ENCODE results near the gene PKDREJ. TPM values are rescaled to one million over a fixed set of nuclear protein-coding genes. Genes with fewer than 3 reads are reported as not detected.
"Not testable (repeated sequence)": the region's sequence is repeated elsewhere in the genome, so short reads cannot be mapped to it uniquely, and the experiment has no call there.

Gene PKDREJ, protein sequence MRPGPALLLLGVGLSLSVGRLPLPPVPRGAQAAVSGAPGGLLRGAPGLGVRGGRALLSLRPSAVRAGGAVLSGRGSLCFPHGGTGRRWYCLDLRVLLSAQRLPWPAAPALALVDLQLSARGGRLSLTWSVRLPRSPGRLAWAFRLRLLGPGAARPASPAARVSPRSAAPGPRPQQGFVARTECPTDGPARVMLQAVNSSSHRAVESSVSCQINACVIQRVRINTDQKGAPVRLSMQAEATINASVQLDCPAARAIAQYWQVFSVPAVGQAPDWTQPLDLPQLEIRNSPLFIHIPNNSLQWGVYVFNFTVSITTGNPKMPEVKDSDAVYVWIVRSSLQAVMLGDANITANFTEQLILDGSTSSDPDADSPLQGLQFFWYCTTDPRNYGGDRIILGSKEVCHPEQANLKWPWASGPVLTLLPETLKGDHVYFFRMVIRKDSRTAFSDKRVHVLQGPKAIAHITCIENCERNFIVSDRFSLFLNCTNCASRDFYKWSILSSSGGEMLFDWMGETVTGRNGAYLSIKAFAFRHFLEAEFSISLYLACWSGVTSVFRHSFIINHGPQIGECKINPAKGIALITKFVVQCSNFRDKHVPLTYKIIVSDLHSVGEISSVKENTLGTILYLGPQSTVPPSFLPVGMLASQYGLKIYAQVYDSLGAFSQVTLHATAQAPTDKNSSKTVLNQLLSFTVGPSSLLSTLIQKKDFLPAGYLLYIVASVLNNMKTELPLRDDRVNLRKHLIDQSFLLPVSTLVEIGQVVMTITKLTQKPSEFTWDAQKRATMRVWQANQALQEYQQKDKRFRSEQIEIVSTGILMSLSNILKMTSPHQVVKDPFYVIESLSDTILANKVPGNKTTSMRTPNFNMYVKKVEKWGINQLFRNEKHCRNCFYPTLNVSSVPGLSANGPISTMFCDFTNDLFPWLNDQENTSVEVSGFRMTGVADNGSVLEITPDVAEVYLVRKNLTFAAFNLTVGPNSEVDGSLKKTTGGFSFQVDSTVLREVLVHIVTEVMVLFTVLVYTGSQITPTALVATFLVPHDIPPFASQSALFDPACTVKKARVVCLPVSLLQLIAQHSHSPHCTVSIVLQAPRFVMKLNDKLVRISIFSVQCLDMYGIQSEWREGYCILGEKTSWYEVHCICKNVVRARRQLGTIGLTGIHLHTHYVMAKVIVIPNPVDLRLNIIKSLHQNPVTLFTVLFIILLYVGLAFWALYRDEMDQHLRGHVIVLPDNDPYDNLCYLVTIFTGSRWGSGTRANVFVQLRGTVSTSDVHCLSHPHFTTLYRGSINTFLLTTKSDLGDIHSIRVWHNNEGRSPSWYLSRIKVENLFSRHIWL (N-terminal part only)
- total RNA-seq: 0.13 TPM

DNA sequence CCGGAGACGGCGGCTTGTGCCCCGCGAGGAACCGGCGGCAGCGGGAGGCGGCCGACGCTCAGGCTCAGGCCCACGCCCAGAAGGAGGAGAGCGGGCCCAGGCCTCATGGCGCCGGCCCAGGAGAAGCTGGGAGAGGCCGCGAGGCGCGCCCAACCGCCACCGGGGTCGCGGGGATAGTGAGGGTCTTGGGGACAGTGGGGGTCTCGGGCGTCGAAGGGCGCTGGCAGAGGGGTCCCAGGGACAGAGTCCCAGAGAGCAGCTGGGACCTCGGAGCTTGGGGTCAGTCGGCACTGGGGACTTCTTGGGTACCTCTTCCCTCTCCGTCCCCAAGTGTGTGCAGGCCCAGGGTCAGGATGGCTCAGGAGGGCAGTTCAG, at the start of gene PKDREJ:
Gene PKDREJ, minus strand, starts transcription at position 128 of the 375 bp plus-strand sequence. Its CDS starts 21 bp downstream, at position 107.
- no peak for DNase-seq (ENCODE audit: low spot score)

DNA sequence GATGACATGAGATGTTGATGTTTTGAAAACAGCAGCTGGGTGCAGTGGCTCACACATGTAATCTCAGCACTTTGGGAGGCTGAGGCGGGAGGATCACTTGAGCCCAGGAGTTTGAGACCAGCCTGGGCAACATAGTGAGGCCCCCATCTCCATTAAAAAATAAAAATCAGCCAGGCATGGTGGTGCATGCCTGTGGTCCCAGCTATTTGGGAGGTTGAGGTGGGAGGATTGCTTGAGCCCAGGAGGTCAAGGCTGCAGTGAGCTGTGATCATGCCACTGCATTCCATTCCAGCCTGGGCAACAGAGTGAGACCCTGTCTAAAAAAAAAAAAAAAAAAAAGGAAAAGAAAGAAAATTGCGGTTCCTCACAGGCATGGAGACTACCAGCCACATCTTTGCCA, 49.7 kb upstream of the PKDREJ start:
- not testable (repeated sequence) for DNase-seq (ENCODE audit: low spot score)

- no peak for DNase-seq (ENCODE audit: low spot score)
Measured at GRCh38 chr22:46312056-46312455, 48.9 kb upstream of the PKDREJ start.

DNA sequence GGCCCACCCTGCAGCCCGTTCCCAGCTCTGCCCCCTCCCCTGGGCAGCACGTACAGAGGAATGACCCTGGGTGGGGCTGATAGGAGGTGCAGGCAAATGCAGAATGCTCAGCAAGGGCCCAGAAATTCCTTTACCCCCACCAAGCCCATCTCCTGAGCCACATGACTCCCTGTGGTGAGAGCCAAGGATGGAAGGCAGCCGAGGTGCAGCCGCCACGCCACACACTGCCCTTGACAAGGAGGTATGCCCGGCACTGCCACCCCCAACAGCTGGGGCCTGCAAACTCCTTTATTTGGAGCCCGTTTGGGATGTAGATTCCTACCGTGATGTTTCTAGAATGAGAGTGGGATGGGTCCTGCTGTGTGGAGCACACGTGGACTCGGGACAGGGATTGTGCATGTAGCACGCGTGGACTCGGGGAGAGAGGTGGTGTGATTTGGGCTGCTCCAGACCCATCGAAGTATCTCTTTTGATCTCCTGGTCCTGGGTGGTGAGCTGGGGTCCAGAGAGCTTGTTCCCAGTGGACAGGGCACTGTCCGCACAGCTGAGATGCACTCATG, 46.5 kb upstream of the PKDREJ start:
- no peak for DNase-seq (ENCODE audit: low spot score)

- no peak for DNase-seq (ENCODE audit: low spot score)
Measured at GRCh38 chr22:46308283-46308988, 45.3 kb upstream of the PKDREJ start.

DNA sequence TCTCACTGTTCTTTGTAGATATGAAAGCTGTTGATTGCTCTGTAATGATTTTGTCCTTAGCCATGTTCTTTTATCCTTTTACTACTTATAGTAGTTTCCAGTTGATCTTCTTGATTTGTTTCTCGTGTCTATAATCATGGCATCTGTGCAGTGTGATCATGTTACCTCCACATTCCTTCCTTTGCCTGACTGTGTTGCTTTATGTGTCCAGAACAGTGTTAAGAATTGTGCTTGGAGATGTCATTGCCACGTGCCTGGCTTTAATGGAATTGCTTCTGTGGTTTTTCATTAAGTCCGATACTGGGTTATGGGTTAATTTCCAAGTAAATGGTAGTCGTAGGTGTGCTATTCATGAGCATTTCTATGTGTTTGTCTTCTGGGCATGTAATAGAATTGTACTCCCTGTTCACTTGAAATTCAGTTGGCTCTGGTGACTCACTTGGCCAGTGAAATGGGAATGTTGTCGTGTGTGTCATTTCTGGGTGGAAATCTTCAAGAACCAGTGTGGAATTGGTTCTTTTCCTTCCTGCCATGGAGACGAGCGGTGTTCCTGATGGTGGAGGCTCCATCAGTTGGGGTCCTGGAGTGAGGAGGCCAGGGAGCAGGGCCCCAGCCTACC, 40.3 kb upstream of the PKDREJ start:
- no peak for DNase-seq (ENCODE audit: low spot score)

- DNase-seq (ENCODE audit: low spot score): no peak
Measured at GRCh38 chr22:46300491-46300890, 37.3 kb upstream of the PKDREJ start.

- DNase-seq (ENCODE audit: low spot score): no peak
Measured at GRCh38 chr22:46299101-46299500, 36.0 kb upstream of the PKDREJ start.

- DNase-seq (ENCODE audit: low spot score): no peak
Measured at GRCh38 chr22:46297151-46297812, 34.1 kb upstream of the PKDREJ start.

- peak; percentile 98 for DNase-seq (ENCODE audit: low spot score)
Measured at GRCh38 chr22:46296257-46297150, 33.4 kb upstream of the PKDREJ start, which contains the start of gene GTSE1. Gene GTSE1 (plus strand): TSS chr22:46296870. CDS start chr22:46297401, 531 bp downstream.

- DNase-seq (ENCODE audit: low spot score): no peak
Measured at GRCh38 chr22:46295277-46295971, 32.3 kb upstream of the PKDREJ start.

GRCh38 chr22:46294784-46295183, 31.6 kb upstream of the PKDREJ start:
- DNase-seq (ENCODE audit: low spot score): no peak

GRCh38 chr22:46293577-46294260, 30.6 kb upstream of the PKDREJ start:
- no peak for DNase-seq (ENCODE audit: low spot score)

DNA sequence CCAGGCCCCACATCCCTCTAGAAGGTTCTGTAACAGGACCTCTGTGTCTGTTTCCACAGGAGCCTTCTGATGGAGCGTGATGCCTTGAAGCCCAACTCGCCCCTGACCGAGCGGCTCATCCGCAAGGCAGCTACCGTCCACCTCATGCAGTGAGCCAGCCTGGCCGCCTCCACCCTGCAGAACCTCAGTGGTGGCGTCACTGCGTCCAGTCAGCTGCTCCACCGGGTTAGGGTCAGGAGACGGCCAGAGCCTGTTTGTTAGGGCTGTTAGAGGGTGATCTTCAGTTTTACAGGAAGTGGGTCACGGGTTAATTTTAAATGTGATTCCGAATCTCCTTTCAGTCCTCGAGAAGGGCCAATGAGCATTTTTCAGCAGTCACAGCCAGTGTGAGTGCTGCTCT, 29.6 kb upstream of the PKDREJ start:
- DNase-seq (ENCODE audit: low spot score): no peak

GRCh38 chr22:46292173-46292572, 29.0 kb upstream of the PKDREJ start:
- no peak for DNase-seq (ENCODE audit: low spot score)

DNA sequence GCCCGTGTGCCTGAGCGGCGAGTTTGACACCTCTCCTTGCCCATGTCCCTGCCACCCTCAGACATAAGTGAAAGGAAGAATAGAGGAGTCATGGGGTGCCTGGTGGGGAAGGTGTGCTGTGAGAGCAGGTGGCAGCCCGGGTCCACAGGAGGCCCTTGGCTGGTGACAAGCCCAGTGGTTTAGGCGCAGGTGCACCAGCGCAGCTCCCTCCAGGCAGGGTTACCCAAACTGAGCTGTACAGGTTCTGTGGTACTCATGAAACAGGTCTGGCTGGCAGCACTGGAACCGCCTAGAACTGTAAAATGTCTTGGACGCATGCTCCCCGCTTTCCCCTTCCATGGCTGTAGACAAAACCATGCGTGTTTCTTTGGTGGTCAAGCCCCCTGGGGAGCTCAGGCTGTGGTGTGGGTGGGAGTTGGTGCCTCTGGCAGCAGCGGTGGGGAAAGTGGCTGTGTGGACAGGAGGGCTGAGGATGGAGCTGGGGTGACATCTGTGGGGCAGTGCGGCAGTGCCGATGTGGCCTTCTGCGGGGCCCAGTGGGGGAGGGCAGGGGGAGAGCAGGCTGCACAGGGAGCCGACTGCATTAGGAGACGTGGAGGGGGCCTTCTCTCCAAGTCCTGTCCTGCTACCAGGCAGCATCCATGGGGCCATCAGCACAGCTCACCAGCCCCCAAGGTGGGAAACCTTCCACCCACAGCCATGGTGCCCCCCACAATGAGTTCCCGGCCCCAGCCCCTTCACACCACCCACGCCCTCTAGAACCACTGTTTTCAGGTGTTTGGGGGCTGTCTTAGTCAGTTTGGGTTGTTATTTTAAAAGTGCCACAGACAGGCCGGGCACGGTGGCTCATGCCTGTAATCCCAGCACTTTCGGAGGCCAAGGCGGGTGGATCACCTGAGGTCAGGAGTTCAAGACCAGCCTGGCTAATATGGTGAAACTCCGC, 28.0 kb upstream of the PKDREJ start:
- DNase-seq (ENCODE audit: low spot score): no peak
